Frontal cortex (tissue), 4 donors: ENCODE results near the gene GNB1. TPM values are rescaled to one million over a fixed set of nuclear protein-coding genes. Genes with fewer than 3 reads are reported as not detected.
A peak's percentile ranks its signal among the peaks of the same experiment; 100 is the strongest.

ENCODE experiments used
- DNase-seq, 2 donors: peaks; one replicate each; pipeline ENCODE4 v3.0.0; 2012; ENCODE audit warnings: low spot score in 2 of 2
- FAIRE-seq: peaks from 2 replicates; lab custom pipeline; 2012; peaks lifted over from hg19 to GRCh38; lab: Jason Lieb, UNC
- total RNA-seq: library from RNA; depleted of rRNA; stranded (reverse); fragments of >200 nt; gene quantifications from one replicate; pipeline ENCODE4 v1.2.3, GENCODE V29; 2014
- donor health status: control.
- donor health status: control.
- donor health status: control.

Gene GNB1
- total RNA-seq, 1 donor from 2014 or later: 154 TPM

DNA sequence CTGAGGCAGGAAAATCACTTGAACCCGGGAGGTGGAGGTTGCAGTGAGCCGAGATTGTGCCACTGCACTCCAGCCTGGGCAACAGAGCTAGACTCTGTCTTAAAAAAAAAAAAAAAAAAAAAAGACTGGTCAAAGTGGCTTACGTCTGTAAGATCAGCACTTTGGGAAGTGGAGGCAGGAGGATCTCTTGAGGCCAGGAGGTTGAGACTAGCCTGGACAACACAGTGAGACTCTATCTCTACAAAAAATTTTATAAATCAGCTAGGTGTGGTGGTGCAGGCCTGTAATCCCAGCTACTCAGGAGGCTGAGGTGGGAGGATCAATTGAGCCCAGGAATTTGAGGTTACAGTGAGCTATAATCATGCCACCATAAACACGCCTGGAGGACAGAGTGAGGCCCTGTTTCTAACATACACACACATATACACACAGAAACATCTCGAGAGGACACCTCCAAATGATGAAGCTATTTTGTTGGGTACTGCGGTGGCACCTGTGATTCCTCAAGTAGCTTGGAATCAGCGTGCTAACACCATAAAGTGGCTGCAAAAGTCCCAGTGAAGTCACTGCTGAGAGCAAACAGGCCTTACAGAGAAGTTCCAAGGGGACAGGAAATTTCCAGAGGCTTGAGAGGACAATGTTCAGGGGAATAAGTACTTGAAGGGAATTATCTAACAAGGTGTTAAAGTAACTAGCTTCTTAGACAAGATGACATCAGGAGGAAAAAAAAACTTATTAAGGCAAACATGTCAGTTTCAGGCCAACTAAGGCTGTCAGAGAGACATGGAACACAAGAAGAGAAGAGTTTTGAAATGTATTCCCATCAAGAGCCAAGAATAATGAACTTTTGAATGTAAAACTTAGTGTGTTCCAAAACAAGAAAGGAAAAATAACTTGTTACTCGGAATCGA lies 114.0 kb downstream of the GNB1 start:
- DNase-seq (no peak), FAIRE-seq (no peak)

DNA sequence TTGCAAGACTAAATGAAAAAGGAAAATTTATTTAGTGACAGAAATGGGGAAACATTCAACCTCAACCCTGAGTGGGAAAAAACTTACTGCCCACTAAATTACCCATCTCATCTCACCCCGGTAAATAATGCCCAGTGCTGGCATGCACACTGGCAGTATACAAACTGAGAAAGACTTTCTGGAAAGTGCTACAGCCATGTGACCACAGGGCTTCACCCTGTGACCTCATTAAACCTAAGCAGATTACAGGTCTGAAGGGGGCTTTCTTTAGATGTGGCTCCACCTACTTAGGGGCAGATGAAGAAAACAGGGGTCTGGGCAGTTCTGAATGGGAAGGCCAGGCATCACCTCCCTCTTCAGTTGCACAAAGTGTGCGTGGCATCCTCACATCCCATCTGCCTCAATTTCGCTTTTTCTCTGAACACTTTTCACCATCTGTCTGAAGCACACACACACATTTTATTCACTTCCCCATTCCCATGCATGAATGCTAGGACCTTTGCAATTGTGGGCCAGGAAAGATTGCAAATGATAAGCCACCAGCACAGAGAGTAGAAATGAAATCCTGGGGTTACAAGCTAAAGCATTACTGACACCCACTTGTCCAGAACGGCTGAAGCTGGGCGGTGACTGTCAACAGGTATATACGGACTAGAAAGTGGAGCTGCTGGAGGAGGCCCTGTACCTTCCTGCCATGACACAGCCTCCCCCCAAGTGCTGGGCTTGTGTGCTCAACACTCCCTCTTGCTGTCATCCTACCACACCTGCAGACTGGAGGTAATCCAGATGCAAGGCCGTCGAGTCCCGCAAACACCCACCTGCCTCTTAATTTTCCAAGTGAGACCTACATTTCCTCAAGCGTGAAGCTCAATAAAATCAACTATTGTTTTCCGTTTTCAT lies 115.3 kb downstream of the GNB1 start:
- FAIRE-seq (no peak), DNase-seq (no peak)

DNA sequence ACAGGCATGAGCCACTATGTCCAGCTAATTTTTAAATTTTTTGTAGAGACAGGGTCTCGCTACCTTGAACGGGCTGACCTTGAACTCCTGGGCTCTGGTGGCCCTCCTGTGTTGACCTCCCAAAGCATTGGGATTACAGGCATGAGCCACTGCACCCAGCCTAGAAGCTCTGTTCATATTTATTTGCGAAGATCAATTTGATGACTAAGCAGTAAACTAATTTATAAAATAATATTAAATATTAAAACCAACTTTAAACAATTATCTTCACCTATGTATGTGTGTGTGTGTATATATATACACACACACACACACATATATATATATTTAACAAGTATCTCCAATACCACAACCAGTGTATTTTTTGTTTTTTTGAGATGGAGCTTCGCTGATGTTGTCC lies 117.0 kb downstream of the GNB1 start:
- DNase-seq (no peak), FAIRE-seq (no peak)

DNA sequence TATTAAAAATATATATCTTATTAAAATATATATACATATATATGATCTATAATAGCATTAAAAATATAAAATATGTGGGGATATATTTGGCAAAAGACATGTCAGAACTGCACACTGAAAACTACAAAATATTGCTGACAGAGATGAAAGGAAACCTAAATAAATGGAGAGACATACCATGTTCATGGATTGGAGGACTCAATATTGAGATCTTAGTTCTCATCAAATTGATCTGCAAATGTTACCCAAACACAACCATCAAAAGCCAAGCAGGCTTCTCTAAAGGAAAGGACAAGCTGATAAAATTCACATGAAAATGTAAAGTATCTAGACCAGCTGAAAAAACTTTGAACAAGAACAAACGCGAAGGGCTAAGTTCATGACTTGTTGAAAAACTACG lies 119.8 kb downstream of the GNB1 start:
- no peak for DNase-seq
- FAIRE-seq: no peak

DNA sequence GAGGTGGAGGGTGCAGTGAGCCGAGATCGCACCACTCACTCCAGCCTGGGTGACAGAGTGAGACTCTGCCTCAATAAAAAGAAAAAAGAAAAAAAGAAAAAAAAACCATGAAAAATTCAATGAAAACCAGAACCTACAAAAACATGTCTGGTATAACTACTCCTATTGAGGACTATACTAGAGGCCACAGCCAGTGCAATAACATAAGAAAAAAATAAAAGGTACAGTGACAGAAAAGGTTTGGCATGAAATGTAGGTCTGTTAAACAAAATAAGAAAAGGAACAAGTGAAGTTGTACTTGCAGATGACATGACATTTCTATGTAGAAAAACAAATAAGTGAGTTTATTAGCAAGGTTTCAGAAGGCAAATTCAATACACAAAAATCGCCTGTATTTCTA lies 120.8 kb downstream of the GNB1 start:
- DNase-seq: no peak
- no peak for FAIRE-seq

DNA sequence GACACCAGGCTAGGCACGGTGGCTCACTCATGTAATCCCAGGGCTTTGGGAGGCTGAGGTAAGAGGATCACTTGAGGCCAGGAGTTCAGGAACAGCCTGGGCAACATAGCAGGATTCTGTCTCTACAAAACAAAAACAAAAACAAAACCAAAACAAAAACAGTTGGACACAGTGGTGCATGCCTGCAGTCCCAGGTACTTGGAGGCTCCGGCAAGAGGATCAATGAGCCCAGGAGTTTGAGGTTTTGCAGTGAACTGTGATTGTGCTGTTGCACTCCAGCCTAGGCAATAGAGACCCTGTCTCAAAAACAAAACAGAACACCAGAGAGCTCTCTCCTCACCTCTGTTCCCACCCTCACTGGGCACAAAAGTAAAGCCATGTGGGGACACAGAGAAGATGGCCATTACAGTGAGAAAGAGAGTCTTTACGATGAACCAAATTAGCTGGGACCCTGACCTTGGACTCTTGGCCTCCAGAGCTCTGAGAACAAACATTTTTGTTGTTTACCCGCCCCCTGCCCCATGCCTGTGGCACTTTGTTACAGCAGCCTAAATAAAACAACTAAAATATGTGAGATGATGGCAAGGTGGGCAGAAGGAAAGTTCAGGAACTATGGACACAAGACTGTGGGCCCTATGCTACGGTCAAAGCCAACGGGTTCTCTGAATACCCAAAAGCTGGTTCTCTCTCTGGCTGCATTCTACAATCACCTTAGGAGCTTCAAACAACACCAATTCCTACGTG lies 122.5 kb downstream of the GNB1 start:
- FAIRE-seq (no peak), DNase-seq (no peak)

DNA sequence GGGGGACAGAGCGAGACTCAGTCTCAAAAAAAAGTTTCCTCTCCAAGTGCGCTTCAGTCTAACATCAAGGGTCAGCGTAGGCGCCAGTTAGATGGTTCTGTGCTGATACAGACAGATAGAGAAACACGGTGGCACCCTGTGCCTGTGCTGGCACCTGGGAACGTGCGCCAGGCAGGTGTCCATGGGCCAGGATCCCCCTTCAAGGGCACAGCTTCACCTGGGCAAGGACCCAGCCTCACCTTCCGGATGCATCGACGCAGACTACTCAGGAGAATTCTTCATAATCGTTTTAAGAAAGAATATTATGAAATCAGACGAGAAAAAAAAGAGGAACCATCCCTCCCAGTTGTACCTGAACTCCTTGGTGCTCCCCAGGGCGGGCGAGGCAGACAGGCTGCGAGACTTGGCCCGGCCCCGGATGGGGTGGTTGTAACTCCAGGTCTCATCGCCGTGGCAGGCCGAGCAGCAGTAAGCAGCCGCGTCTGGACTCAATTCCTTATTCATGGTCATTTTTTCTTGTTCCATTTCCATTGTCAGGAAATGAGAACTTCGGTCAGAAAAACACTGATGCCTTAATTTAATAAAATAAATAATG lies 125.9 kb downstream of the GNB1 start:
- FAIRE-seq (no peak), DNase-seq (no peak)

DNA sequence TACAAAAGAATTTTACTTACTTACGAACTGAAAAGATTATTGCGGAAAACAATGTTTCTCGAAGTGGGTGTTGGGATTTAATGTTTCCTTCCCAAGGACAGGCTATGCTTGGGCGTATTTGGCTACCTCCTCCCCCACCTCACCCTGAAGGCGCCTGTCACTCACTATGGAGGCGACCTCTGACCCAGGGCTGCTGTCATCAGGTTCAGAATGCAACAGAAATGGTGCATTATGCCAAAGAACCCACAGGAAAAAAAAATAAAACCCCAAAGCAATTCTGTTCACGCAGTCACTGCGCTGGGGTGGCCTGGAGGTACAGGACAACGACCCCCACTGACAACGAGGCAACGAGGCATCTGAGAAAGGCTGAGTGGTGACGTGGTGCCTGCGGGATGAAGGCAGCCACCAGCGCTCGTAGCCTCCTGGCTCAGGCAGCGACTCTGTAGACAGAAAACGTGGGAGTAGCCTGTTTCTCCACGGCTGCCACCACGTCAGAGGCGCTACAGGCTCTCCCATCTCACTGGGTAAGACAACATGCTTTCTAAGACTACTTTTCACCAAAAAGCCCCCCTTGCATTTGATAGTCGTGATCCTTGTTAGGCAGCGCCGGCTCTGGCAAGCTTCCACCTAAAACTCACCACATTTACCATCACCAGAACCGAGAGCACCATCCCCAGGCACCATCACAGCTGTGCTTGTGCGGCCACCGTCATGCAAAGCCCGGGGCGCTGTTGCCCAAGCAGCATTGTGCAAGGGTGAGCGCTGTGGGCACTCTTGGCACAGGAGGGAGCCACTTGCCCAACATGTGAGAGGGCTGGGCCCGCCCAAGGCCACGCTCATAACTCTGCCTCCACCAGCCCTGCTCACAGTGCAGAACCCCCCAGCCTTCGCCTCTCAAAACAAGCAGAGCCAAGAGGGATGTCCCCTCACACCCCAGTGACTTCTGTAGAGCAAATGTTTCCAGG lies 126.9 kb downstream of the GNB1 start:
- no peak for DNase-seq

DNA sequence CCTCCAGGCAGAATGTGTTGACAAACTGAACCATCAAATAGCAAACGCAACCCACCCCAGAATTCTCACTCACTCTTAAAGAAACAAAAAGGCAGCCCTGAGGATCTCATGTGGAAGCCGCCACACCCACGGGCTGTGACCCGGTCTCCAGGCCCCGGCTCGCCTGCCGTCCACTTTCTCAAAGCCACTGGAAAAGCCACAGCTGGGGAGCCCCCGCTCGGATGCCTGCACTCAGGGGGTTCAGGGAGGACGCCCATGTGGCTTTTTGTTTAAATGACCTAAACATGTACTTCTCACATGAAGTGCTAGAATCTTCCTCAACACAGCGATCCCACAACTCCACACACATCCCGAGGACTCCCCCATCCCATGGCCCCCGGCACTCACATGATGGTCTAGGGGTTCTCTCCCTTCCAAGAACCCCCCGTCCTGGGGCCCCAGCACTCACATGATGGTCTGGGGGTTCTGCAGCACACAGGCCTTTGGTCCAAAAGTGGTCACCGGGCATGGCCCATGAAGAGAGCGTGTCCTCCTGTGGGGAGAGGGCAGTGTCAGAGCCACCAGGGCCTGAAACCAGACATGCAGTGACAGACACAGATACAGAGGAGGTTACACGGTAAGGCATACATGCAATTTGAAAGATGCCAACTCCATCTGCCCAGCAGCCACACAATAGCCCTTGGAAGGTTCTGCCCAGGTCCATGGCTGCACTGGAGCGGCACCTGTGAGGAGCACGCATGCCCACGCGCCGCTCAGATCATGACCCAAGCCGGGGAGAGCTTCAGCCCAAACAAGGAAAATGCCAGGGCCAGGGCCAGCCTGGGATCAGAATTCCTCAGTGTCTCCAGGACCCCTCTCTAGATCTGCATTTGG lies 129.1 kb downstream of the GNB1 start:
- FAIRE-seq: no peak
- DNase-seq: no peak

More for the DNA sequence above, 126.9 kb downstream of the GNB1 start:
- no peak for FAIRE-seq

DNA sequence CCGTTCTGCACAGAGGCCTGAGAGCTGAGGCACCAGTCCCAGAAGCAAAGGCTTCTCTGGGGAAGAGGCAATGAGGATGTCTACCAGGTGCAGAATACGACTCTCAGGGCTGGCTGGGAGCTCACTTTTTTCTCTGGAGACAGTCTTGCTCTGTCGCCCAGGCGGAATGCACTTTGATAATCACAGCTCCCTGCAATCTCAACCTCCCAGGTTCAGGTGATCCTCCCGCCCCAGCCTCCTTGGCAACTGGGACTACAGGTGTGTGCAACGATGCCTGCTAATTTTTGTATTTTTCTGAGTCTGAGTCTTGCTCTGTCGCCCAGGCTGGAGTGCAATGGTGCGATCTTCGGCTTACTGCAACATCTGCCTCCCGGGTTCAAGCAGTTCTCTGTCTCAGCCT lies 130.2 kb downstream of the GNB1 start:
- FAIRE-seq: no peak
- DNase-seq: no peak

DNA sequence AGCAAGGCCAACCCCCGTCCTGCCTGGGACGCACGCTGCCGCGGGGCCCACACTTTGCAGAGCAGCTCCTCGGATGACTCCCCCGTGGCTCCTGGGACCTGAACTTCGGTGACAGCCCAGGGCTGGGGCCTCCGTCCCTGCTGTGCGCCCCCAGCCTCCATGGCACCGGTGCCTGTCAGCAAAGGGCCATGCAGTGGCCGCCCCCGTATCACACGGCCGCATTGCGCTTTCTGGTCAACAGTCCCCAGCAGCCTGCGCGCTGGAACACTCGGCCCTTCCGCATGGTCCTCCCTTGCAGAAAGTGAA lies 130.6 kb downstream of the GNB1 start:
- FAIRE-seq (no peak), DNase-seq (no peak)

DNA sequence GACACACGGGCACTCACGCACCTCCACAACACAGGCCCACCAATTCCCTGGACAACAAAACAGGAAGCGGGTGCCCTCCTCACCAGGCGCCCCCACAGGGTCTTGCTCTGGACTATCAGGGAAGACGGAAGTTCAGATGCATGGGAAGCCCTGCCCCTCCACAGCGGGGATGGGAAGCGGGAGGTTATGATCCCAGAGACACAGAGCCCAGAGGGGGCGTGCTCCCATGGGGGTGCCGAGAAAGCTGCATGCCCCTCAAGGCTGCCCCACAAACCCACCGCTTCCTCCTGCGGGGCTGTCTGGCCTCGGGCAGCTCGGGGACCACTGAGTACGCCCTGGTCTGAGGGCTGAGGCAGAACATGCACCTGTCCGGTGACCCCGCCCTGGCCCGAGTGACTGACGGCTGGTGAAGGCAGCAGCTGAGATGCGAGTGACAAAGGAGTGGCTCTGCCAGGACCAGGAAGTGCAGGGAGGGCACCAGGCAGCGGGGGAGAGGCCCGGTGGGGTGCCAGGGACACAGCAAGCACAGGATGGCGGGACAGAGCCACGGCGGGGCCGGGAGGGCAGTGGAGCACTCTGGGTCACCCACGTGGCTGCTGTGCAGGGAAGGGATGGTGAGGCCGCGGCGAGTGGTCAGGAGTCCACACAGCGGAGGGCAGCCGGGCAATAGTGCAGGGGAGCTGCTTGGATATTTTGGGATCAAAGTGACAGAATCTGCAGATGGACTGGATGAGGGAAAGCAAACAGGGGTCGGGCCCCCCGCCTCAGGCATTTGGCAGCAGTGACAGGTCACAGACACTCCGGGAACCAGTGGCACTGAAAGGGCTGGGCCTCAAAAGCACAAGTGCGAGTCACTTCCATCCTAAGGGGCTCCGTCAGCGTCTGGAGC lies 131.2 kb downstream of the GNB1 start:
- no peak for FAIRE-seq
- no peak for DNase-seq

DNA sequence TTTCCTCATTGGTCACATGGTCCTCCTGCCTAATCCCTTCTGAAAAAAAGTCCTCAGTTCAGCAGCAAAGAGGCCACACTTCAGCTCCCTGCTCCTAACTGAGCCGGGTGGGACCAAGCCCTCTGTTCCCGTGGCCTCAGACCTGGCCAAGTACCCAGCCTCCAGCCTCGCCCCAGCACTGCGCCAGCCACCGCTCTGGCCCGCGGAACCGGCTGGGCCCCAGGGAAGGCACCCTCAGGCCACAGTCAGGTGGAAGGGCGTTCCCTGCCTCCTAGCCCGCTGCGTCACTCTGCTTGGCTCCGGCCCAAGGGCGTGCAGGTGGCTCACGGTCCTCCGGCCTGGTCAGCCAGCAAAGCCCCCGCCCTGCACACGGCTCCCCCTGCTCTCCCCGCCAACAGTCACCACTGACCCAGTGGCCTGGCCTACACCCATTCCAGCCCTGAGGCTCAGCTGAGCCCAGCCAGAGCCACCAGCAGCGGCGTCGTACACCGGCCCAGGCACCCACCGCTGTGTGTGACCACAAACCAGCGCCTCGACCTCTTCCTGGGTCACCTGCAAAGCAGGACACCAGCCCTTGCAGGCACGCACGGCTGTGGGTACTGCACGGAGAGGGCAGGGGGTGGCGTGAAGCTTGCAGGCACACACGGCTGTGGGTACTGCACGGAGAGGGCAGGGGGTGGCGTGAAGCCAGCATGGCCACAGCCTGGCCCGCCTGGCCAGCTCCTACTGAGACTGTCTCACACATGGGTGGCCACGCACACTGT lies 132.0 kb downstream of the GNB1 start:
- FAIRE-seq: no peak
- DNase-seq: no peak

DNA sequence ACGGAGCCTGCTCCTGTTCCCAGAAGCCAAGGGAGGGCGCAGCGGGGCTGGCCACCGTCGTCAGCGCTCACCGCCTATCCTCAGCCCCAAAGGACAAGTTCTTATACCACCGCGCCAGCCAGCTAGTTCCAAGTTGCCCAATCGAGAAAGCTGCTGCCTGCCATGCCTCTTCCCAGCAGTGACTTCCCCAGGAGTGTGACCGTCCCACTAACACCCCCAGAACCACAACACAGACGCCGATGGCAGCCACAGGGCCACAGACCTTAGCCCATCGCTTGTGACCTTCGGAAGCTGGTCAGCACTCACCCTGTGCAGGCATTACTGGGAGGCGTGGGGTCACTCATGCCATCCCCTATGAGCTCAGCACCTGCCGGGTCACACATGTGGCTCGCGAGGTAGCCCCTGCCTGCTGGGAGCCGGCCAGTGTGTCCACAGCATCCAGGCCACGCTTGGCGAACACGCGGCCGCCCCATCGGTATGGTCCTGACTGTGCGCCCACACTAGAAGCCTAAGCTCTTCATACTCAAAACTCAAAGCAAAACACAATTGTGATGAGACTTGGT lies 132.7 kb downstream of the GNB1 start:
- DNase-seq: no peak
- FAIRE-seq: no peak

DNA sequence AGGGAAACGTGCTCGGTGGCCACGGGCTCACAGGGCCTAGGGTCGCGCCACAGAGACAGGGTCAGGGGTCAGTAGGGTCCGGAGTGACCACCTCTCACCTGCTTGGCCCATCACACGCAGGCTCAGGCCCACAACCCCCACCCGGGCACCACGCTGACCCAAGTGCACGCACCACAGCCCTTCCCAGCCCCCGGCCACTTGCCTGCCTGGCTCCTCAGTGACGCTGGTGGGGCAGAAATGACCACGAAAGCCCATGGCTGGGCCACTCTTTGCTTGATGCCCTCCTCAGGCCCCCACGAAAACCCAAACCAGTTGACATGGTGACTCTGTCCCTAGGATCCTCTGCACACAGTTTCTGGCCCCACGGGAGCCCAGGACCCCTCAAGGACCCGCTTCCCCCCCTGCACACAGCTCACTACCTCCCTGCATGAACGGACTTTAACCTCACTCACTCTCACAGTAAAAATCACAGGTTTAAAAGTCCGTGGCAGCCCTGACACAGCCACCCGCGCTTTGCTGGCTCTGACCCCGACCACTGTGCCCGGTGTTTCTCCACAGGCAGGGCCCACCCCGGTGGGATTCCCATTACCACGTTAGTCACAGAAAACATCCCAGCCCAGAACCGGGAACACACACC lies 133.3 kb downstream of the GNB1 start:
- no peak for FAIRE-seq
- peak in 1 of 2 donors; percentile 3 for DNase-seq
